CD4-positive, alpha-beta T cell treated with Interleukin-10 for 1 hour (primary cell): ENCODE data around the gene ZFC3H1.

ENCODE experiments used
- DNase-seq: peaks from one replicate; pipeline ENCODE4 v3.0.0-alpha.2; 2020

The ZFC3H1 gene

GRCh38 chr12:71627438-71628002 is 36.1 kb downstream of the ZFC3H1 start:
- no peak for DNase-seq

GRCh38 chr12:71626768-71627167 is 36.9 kb downstream of the ZFC3H1 start:
- no peak for DNase-seq

DNA sequence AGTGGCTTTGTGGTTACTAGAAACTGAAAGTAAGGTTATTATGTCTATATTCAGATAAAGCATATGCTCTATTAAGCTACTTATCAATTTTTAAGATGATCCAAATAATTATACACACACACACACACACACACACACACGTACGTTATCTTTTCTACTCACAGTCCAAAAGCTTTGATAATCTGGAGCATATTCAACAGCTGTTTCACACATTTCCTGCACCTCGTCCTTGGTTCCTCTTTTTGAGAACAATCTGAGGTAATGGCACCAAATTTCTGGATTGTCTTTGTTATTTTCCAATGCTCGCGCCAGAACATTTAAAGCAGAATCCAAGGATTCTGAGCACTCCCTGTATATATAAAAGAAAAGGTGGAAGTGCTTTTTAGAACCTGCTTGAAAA is 37.5 kb downstream of the ZFC3H1 start:
- DNase-seq, result no peak

DNA sequence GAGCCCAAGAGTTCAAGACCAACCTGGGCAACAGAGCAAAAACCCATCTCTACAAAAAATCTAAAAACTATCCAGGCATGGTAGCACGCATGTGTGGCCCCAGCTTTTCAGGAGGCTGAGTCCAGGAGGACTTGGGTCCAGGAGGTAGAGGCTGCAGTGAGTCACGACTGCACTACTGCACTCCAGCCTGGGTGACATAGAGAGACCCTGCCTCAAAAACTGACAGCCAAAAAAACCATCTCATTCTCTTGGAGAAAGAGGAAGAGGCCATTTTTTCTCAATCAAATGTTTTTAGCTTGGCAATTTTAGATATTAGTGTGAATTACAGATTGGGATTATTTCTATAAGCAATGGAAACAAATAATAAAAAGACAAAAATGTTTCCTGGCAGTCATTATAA is 38.2 kb downstream of the ZFC3H1 start:
- DNase-seq, result no peak

GRCh38 chr12:71621938-71622337 is 41.7 kb downstream of the ZFC3H1 start:
- no peak for DNase-seq

DNA sequence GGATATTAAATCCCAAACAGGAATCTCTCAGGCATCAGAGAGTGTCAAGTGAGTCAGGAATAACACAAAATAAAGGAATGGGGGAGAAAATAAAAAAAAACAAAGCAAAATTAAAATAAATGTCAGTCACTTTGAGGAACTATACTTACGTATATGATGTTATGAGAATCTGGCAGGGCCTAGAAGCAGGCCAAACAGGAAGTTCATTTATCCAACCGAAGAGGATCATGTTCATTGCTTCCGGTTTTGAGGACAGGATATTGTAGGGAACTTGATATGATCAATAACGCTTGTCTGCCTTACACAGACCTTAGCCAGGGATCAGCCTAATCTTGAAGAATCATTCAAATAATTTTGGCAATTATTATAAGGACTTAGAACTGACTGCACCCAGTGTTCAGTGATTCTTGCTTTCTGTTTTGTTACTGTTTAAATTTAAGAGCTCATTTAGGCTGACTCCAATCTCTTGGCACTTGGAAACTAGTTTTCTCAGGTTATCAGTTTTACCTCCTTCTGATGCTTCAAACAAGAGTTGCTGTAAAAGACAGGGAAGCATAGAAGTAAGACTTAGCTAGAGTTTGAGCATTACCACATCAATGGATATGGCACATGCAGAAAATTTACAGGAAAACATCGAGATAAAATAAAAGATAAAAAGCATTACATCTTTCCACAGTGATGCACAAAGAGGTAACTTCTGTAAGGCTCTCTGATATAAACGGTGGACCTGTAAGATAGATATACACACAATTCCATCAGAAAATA is 53.4 kb downstream of the ZFC3H1 start:
- DNase-seq, result peak; percentile 6

DNA sequence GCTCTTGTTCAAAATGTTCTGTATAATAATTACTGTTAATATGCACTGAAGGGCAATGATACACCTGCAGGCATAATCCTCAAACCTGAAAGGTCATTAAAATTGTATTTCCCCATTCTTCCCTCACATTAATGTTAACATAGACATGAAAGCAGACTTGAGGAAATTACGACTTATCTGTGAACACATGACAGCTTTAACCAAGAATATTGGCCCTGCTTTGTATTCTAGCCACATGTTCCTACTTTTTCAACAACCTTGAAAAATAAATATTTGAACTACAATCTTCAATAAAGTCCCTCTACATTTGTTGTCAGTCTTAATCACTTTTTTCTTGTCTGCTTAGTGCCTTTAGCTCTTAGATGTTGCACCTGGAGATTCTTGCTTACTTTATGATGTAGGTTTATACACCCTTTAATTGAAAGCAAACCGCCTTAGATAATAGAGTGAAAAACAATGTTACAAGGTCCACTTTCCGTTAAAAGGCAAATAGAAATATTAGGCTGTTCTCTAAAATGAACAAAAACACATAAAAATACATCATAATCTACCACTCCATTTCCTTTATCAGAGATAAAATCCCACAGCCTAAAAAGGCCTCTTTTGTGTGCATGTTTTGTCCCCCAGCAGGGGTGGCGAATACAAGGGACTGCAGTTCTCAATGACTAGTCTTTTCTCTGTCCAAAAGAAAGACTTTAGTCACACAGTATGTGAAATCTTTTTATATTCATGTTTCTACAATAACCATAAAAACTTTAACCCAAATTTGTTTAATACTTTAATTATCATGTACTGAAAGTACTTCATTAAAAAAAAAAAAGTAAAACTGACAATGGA is 55.9 kb downstream of the ZFC3H1 start:
- DNase-seq, result no peak

DNA sequence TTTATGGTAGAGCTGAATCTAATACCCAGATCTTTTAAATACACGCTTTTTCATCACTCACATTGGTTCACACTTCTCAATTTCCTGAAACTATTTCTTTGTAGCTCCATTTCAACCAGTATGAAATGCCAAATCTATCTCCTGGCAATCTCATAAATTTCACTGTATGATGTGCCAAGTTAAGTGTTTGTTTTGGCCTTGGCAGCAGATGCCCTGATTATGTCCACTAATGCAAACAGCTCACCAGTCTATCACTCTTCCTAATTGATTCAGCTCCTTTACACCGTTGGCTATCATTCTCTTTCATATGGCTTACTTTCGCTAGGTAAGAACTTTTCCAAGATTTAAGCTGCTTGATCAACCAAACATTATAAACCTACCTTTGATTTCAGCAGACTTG is 58.6 kb downstream of the ZFC3H1 start:
- no peak for DNase-seq

DNA sequence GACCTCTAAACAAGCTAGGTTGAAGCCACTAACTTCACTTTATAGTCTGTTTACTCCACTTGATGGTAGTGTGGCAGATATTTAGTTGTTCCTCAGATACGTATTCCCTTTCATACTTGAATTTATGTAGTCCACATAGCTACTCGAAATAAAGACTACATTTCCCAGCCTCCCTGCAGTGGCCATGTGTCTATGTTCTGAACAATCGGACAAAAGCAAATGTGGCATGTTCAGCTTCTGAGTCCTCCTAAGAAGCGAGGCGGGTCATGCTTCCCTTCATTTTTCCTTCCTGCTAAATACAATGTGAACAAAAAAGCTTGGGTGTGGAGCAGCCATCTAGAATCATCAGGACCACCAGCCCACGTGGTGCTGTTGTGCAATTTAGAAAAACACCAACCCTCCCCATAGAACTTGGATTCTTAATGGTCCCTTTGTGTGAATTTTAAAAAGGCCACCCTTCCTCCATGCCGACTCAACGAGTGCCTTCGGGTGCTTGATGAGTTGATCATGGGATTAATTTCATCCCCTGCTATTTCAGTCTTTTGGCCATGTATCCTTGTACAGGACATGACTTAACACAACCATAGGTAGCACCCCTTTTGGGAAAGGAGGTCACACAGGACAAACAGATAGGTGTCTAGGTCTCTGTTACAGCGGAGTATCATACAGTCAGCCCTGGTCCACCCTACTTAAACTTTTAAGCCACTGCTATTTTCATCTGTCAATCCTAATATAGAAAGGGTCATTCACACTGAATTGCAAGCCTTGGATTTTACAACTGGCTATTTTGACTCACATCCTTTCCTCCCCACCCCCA is 60.7 kb downstream of the ZFC3H1 start:
- DNase-seq, result no peak

GRCh38 chr12:71601546-71601945 is 62.1 kb downstream of the ZFC3H1 start:
- DNase-seq, result no peak

- no peak for DNase-seq
These were observed 64.4 kb downstream of the ZFC3H1 start for GRCh38 chr12:71599210-71599609.

GRCh38 chr12:71594214-71594948 is 69.3 kb downstream of the ZFC3H1 start:
- no peak for DNase-seq

- no peak for DNase-seq
These were observed 70.8 kb downstream of the ZFC3H1 start for GRCh38 chr12:71592841-71593240.

- no peak for DNase-seq
These were observed 72.0 kb downstream of the ZFC3H1 start for GRCh38 chr12:71591601-71592000.

DNA sequence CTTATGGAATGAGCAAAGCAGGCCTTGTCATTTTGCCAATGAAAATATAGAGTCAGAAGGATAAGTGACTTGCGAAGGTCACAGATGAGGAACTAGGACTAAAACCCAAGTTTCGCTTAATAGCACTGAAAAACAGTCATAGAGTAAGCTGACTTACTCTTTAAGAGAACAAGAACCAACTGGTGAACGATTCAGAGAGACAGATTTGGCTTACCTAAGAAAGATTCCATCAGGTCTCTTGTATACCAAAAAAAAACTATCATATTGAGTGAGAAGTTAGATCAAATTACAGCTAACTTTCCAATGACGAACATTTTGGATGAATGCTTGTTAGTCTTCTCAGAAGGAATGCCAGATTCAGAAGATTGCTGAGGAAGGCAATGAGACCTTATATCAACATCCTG is 74.2 kb downstream of the ZFC3H1 start:
- no peak for DNase-seq

DNA sequence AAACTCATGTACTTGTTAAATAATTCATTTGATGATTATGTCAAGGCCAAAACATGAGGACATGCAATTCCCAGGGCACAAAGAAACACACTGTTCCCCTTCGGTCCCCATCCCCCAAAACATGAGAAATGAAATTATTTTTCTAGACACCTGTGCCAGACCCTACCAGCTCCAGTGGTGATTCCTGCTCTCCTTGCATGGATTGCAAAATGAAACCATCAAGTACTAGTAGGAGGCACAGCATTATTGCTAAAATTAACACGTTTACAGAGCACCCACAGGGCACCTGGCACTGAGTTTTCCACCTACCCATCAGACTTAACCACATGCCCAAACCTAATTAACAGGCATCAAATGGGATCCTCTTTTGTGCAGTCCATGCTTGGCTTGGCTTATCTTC is 76.6 kb downstream of the ZFC3H1 start:
- DNase-seq, result no peak

- DNase-seq, result no peak
These were observed 78.4 kb downstream of the ZFC3H1 start for GRCh38 chr12:71585218-71585617.

DNA sequence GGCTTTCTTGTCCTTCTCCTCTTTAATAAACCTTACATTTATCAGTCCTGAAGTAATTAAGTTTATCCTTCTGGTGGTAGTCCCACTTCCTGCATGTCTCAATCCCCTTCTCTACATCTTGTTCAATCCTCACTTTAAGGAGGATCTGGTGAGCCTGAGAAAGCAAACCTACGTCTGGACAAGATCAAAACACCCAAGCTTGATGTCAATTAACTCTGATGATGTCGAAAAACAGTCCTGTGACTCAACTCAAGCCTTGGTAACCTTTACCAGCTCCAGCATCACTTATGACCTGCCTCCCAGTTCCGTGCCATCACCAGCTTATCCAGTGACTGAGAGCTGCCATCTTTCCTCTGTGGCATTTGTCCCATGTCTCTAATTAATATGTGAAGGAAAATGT is 79.3 kb downstream of the ZFC3H1 start:
- DNase-seq, result no peak

DNA sequence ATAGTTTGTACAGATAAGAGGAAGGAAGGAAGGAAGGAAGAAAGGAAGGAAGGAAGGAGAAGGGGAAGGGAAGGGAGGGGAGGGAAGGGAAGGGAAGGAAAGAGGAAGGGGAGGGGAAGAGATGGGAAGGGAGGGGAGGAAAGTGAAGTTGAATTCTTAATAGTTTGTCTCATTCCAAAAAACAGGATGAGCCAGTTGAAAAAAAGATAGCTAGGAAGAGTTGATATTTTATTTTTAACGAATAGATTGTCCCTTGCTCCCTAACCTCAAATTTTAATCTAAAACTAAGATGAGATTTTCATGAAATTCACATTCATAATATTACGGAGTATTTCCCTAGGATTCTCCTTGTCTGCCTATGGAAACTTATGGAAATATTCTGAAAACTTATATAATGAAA is 80.7 kb downstream of the ZFC3H1 start:
- no peak for DNase-seq

DNA sequence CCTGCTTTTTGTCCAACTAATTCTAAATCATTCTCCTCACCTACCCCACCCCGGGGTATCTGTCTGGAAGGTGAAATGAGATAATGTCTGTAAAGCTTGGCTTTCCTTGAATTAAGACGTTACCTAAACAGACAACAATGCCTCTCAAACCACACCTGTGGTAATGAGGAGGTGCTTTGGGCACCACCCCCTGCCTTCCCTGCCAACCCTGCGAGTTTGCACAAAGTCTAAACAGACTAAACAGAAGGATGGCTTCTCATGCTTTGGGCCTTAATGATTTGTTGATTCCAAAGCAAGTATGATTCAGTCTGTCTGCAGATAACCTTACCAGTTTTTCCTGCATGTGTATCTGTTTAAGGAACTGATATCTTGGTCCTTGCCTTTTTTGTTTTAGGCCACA is 82.4 kb downstream of the ZFC3H1 start:
- no peak for DNase-seq

- no peak for DNase-seq
These were observed 84.9 kb downstream of the ZFC3H1 start for GRCh38 chr12:71578694-71579258.

GRCh38 chr12:71576496-71576895 is 87.2 kb downstream of the ZFC3H1 start:
- DNase-seq, result no peak
